Loucy (cell line): ENCODE results near the gene RNF17.

ENCODE experiments used
- EZH2phosphoT487 ChIP-seq: fragments of 200-600 bp; IDR thresholded peaks from 2 replicates; pipeline ENCODE4 v1.6.1; 2018; ENCODE audit warnings: antibody characterized with exemption, mild to moderate bottlenecking, moderate library complexity, borderline replicate concordance
- TF ChIP-seq, protein P1 (sequence below): fragments of 200-600 bp; sonication (generic); conservative IDR thresholded peaks from 2 replicates; pipeline ENCODE4 v1.5.1; 2014; ENCODE audit warnings: mild to moderate bottlenecking, antibody characterized with exemption, low read length

DNA sequence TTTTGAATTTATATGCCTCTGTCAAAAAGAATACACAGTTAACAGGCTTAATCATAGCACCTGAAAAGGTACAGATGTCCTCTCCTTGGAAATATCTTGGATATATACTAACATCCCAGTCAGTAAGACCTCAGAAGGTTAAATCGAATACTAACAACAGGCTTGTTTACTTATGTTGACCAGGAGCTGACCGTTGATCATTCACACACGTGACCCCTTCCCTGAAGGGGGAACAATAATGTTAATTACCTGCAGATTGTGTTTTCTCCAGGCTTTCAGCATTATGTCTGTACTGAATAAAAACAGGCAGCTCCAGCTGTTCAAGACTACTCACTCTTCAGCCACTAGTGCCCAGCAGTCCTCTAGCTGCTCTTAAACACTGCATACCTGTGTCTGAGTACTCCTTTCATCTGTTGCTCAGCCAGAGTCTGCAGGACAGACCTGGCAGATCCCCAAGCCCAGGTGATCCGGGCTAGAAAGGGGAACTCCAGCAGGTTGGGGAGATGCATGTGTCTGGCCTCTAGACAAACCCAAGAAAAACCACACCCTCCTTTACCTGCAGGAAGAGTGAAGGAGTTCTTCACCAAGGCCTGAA lies 163.9 kb downstream of the RNF17 start:
- TF ChIP-seq, protein P1, sequence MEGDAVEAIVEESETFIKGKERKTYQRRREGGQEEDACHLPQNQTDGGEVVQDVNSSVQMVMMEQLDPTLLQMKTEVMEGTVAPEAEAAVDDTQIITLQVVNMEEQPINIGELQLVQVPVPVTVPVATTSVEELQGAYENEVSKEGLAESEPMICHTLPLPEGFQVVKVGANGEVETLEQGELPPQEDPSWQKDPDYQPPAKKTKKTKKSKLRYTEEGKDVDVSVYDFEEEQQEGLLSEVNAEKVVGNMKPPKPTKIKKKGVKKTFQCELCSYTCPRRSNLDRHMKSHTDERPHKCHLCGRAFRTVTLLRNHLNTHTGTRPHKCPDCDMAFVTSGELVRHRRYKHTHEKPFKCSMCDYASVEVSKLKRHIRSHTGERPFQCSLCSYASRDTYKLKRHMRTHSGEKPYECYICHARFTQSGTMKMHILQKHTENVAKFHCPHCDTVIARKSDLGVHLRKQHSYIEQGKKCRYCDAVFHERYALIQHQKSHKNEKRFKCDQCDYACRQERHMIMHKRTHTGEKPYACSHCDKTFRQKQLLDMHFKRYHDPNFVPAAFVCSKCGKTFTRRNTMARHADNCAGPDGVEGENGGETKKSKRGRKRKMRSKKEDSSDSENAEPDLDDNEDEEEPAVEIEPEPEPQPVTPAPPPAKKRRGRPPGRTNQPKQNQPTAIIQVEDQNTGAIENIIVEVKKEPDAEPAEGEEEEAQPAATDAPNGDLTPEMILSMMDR, result no peak
- TF ChIP-seq EZH2phosphoT487, result no peak
